Esophagus squamous epithelium (tissue), 5 donors: ENCODE results near the gene ZFYVE28. TPM values are rescaled to one million over a fixed set of nuclear protein-coding genes. Genes with fewer than 3 reads are reported as not detected.

Source experiments
- DNase-seq: peaks from one replicate; lab custom pipeline; 2025; lab: John Stamatoyannopoulos, UW
- H3K27ac ChIP-seq, 4 donors: fragments of 200-600 bp; sonication (generic); one replicate each; pipeline ENCODE4 v1.5.1; 2016 to 2019; ENCODE audit warnings: mild to moderate bottlenecking in 1 of 4
- H3K27me3 ChIP-seq, 4 donors: fragments of 200-600 bp; sonication (generic); 1 replicate in 3 of 4; 2 replicates in 1 of 4; pipeline versions ENCODE4 v1.5.1 to v1.6.0; 2017 to 2021; ENCODE audit warnings: antibody characterized with exemption in 1 of 4
- H3K36me3 ChIP-seq, 3 donors: fragments of 200-600 bp; sonication (generic); one replicate each; pipeline ENCODE4 v1.5.1; 2016 to 2019
- H3K4me1 ChIP-seq, 3 donors: fragments of 200-600 bp; sonication (generic); one replicate each; pipeline ENCODE4 v1.5.1; 2017 to 2019
- H3K4me3 ChIP-seq, 4 donors: fragments of 200-600 bp; sonication (generic); 1 replicate in 3 of 4; 2 replicates in 1 of 4; pipeline ENCODE4 v1.5.1; 2016 to 2019; ENCODE audit warnings: mild to moderate bottlenecking in 2 of 4, moderate library complexity in 1 of 4
- H3K9me3 ChIP-seq, 3 donors: fragments of 200-600 bp; sonication (generic); one replicate each; pipeline ENCODE4 v1.5.1; 2016 to 2019
- POLR2A ChIP-seq, 4 donors: fragments of 450-650 bp; IDR thresholded peaks; one replicate each; pipeline ENCODE4 v1.6.1; 2017; ENCODE audit warnings: antibody characterized with exemption in 4 of 4, mild to moderate bottlenecking in 4 of 4, moderate library complexity in 3 of 4
- WGBS, 2 donors: methylation state at CpG; one replicate each; pipeline ENCODE4 v1.1.5; 2018; 5-methylcytosine and 5-hydroxymethylcytosine counted together
- intact Hi-C: fragments of 100-400 bp; cut with DNase I; formaldehyde crosslinking; loops from one replicate; pipeline ENCODE4 v1.15.0; 2022
- total RNA-seq, 4 donors: library from RNA; depleted of rRNA; stranded (reverse); fragments of >200 nt; gene quantifications; one replicate each; pipeline ENCODE4 v1.1.0, GENCODE V29; 2016
- TF ChIP-seq, protein P1 (sequence below), 6 experiments: fragments of 450-650 bp in 4 of 6; fragments of 200-600 bp in 2 of 6; sonication (generic) in 2 of 6; IDR thresholded peaks; one replicate each; pipeline ENCODE4 v1.5.1; 2016 to 2019; ENCODE audit warnings: antibody characterized with exemption in 6 of 6, mild to moderate bottlenecking in 4 of 6, moderate library complexity in 4 of 6
- donor health status: DM: yes; HTN: yes; CAD: no.

Gene ZFYVE28
- total RNA-seq, 4 donors from 2014 or later = 5.1 to 8.5 (median 8.2) TPM

- Histone ChIP-seq H3K4me1 (peaks cover 10 to 51% (median 17%) of the 10 kb centered on the region in 3 donors), H3K27me3 (no peaks in the 10 kb centered on the region), H3K9me3 (no peaks in the 10 kb centered on the region), H3K36me3 (peaks cover 0 to 2% (median 0%) of the 10 kb centered on the region in 3 donors), H3K27ac (peak overlapping the region in 3 of 4 donors; percentile 46 to 59 (median 51)), H3K4me3 (no peak overlapping the region)
- 75 to 82% methylated on average over 3 to 6 of the region's 19 CpGs for WGBS, 2 donors
- DNase-seq = no peak
- intact Hi-C loops = no loop called here
- TF ChIP-seq, protein P1, sequence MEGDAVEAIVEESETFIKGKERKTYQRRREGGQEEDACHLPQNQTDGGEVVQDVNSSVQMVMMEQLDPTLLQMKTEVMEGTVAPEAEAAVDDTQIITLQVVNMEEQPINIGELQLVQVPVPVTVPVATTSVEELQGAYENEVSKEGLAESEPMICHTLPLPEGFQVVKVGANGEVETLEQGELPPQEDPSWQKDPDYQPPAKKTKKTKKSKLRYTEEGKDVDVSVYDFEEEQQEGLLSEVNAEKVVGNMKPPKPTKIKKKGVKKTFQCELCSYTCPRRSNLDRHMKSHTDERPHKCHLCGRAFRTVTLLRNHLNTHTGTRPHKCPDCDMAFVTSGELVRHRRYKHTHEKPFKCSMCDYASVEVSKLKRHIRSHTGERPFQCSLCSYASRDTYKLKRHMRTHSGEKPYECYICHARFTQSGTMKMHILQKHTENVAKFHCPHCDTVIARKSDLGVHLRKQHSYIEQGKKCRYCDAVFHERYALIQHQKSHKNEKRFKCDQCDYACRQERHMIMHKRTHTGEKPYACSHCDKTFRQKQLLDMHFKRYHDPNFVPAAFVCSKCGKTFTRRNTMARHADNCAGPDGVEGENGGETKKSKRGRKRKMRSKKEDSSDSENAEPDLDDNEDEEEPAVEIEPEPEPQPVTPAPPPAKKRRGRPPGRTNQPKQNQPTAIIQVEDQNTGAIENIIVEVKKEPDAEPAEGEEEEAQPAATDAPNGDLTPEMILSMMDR (IDR thresholded peaks at IDR 0.05) = no peak
- TF ChIP-seq POLR2A (IDR thresholded peaks at IDR 0.05) = no peak
These were observed 153.0 kb downstream of the ZFYVE28 start for GRCh38 chr4:2265113-2266110.

DNA sequence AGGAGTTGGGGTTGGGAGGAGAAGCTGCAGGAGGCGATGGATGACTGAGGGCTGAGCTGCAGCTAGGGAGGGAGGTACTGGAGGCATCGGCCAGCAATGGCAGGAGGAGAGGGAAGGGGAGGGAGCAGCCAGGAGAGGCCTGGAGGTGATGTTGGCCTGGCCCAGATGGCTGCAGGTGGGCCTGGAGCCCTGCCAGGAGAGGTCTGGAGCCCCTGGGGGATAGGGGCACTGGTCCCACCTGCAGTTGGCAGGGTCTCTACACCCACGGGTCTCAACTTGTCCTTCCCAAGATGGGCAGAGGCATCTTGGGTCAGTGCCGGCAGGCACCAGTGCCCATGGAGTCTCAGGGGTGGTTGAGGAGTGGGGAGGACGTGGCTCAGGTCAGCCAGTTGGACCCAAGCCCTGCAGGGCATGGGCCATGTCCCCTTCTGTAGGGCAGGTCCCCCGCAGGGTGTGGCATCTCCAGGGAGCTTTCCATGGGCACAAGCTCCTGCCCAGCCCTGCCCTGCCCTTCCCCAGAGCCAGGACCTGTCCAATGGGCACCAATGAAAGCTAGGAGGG is 153.9 kb downstream of the ZFYVE28 start:
- H3K27me3 ChIP-seq = no peaks in the 10 kb centered on the region
- 60 to 77% methylated on average over 2 to 5 of the region's 6 CpGs for WGBS, 2 donors
- peaks cover 19 to 59% (median 26%) of the 10 kb centered on the region in 3 donors for H3K4me1 ChIP-seq
- no peak overlapping the region for H3K27ac ChIP-seq
- no peak for DNase-seq
- intact Hi-C loops = no loop called here
- H3K36me3 ChIP-seq = peaks cover 0 to 6% (median 0%) of the 10 kb centered on the region in 3 donors
- H3K9me3 ChIP-seq = no peaks in the 10 kb centered on the region
- H3K4me3 ChIP-seq = no peak overlapping the region
- TF ChIP-seq, protein P1 (IDR thresholded peaks at IDR 0.05) = no peak
- TF ChIP-seq POLR2A (IDR thresholded peaks at IDR 0.05) = no peak

GRCh38 chr4:2263926-2264321 is 154.5 kb downstream of the ZFYVE28 start:
- peaks cover 25 to 65% (median 32%) of the 10 kb centered on the region in 3 donors for H3K4me1 ChIP-seq
- H3K9me3 ChIP-seq = no peaks in the 10 kb centered on the region
- intact Hi-C loops = no loop called here
- 66% methylated on average over 6 of the region's 6 CpGs; no CpG with 5 or more reads in 1 of the 2 donors for WGBS, 2 donors
- no peak for TF ChIP-seq POLR2A (IDR thresholded peaks at IDR 0.05)
- TF ChIP-seq, protein P1 (IDR thresholded peaks at IDR 0.05) = no peak
- H3K36me3 ChIP-seq = peaks cover 0 to 13% (median 0%) of the 10 kb centered on the region in 3 donors
- H3K27ac ChIP-seq = no peak overlapping the region
- no peak overlapping the region for H3K4me3 ChIP-seq
- no peaks in the 10 kb centered on the region for H3K27me3 ChIP-seq
- no peak for DNase-seq

DNA sequence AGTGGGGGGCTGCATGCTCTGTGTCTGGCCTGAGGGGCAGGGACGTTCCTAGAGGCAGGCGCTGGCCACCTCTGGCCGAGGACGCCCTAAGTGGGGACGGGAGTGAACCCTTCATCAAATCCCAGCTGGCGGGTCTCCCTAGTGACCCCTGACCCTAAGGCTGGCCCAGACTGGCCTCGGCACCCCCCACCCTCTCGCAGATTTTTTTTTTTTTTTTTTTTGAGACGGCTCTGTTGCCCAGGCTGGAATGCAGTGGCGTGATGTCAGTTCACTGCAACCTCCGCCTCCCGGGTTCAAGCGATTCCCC is 155.5 kb downstream of the ZFYVE28 start:
- WGBS, 2 donors = 38 to 40% methylated on average over 10 to 13 of the region's 13 CpGs
- H3K4me1 ChIP-seq = peaks cover 33 to 76% (median 41%) of the 10 kb centered on the region in 3 donors
- H3K36me3 ChIP-seq = peaks cover 0 to 23% (median 0%) of the 10 kb centered on the region in 3 donors
- DNase-seq = no peak
- no peaks in the 10 kb centered on the region for H3K27me3 ChIP-seq
- TF ChIP-seq POLR2A (IDR thresholded peaks at IDR 0.05) = no peak
- TF ChIP-seq, protein P1 (IDR thresholded peaks at IDR 0.05) = no peak
- intact Hi-C loops = no loop called here
- no peaks in the 10 kb centered on the region for H3K9me3 ChIP-seq
- peak overlapping the region; percentile 39 to 98 (median 73) for H3K4me3 ChIP-seq
- peak overlapping the region; percentile 87 to 98 (median 92) for H3K27ac ChIP-seq
